Fibroblast of villous mesenchyme (primary cell): ENCODE data around the gene MIER2. TPM values are rescaled to one million over a fixed set of nuclear protein-coding genes. Genes with fewer than 3 reads are reported as not detected.

Experiments used
- DNase-seq: peaks from one replicate; pipeline ENCODE4 v3.0.0-alpha.2; 2010; ENCODE audit warnings: low read depth
- H3K4me3 ChIP-seq: 2 replicates; pipeline ENCODE4 v1.5.1; 2011; ENCODE audit warnings: low read depth, mild to moderate bottlenecking, low read length
- CTCF ChIP-seq: IDR thresholded peaks from 2 replicates; pipeline ENCODE4 v1.5.1; 2012; ENCODE audit warnings: low read depth, mild to moderate bottlenecking, low read length; ENCODE audit not compliant: insufficient read depth
- total RNA-seq: library from RNA; depleted of rRNA; stranded (reverse); fragments of >200 nt; gene quantifications from 2 replicates; pipeline ENCODE4 v1.2.3, GENCODE V29; 2012

The MIER2 gene
- total RNA-seq, 1 donor, result 19.9 TPM

- no peak overlapping the region for H3K4me3 ChIP-seq
- DNase-seq, result peak; percentile 54
- no peak for TF ChIP-seq CTCF
Observed at GRCh38 chr19:336067-336614, 8.5 kb downstream of the MIER2 start.

DNA sequence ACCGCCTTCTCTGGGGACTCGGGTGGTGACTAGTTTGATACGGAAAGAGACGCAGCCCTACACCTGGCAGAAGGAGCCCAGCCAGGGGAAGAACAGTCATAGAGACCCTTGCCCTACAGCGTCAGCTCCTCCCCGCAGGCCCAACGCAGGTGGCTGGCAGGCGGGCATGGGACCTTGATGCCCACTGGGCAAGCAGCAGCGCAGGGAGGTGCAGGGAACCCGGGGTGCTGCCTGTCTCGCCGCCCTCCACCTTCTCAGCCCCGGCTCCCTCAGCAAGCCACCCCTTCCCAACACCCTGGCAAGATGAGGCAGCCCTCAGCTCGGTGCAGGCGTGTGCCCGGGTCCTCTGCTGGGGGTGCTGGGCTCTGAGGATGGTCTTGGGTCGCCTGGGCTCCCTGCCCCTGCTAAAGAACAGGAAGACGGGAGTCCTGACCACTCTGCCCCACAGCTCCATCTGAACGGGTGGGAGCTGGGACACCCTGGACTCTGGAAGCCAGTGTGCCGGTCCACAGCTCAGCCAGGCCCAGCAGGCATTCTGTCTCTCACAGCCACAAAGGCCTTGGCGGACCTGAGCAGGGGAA lies 9.0 kb downstream of the MIER2 start:
- no peak overlapping the region for H3K4me3 ChIP-seq
- DNase-seq, result no peak
- TF ChIP-seq CTCF, result no peak

- DNase-seq, result no peak
- H3K4me3 ChIP-seq, result no peak overlapping the region
- TF ChIP-seq CTCF, result no peak
Observed at GRCh38 chr19:335072-335471, 9.5 kb downstream of the MIER2 start.

DNA sequence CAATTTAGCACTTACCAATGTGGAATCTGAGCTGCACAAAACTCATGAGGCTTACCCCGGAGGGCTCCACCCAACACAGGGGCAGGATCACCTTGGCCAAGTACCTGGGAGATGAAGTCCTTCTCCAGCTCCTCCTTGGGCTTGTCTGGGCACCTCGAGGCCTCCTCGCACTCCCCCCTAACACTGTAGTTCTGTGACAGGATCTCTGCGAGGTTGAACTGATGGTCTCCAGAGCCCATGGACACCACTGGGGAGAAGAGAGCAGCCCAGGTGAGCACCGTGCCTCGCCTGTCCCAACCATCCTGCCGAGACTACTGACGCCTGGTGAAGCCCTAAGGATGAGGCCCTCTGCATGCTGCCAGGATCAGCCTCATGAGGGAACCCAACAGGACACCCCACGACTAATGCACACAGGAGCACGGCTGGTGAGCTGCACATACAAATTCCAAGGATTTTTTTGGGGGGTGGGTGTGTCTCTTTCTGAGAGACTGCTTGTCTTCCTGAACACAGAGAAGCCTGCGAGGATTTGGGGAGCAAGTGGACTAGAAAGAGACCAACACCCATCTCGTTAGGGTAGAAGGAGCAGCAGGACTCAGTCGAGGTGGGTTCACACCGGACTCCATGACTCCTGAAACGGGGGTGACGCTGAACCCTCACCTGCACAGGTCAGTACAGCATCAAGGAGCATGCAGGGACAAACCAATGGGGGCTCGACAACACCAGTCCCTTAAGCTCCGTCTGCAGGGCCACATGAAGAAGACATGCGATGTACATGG lies 10.1 kb downstream of the MIER2 start:
- TF ChIP-seq CTCF, result no peak
- no peak overlapping the region for H3K4me3 ChIP-seq
- no peak for DNase-seq

DNA sequence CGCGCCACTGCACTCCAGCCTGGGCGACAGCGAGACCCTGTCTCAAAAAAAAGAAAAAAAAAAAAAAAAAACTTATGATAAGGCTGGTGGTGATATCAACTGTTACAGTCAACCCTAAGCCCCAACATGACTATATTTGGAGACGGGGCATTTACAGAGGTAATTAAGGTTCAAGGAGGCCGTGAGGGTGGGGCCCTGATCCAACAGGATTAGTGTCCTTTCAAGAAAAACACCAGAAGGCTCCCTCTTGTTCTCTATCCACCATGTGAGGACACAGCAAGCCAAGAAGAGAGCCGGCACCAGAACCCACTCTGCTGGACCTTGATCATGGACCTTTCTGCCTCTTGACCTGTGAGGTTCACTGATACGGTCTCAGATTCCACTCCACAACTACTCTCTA lies 14.1 kb downstream of the MIER2 start:
- no peak for DNase-seq
- H3K4me3 ChIP-seq, result no peak overlapping the region
- no peak for TF ChIP-seq CTCF

DNA sequence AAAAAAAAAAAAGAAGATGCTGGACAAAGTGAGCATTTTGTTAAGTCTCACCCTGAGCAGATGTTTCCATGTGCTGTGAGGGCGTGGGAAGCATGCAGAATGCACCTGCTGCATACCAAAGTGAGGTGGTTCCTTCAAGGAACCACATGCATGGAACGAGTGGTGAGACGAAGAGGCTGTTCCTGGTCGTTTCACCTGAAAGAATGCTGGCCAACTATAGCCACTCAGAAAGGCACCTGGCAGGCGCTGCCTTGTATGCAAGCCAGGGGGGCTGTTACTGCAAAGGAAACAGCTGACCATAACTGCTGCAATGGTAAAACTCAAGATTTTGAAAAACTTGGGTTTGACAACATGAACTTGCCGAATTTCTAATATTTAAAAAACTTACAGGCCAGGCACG lies 14.7 kb downstream of the MIER2 start:
- H3K4me3 ChIP-seq, result no peak overlapping the region
- no peak for DNase-seq
- TF ChIP-seq CTCF, result no peak
